MM.1S (cell line): ENCODE results near the gene FER.

Source experiments
- CTCF ChIP-seq: fragments of 300-600 bp; sonication (generic); IDR thresholded peaks from 2 replicates; pipeline ENCODE4 v1.5.1; 2016; ENCODE audit warnings: antibody characterized with exemption, low read length, mixed read lengths
- EZH2 ChIP-seq: fragments of 300-600 bp; sonication (generic); optimal IDR thresholded peaks from 2 replicates; pipeline ENCODE3; 2017; ENCODE audit warnings: low read depth, mild to moderate bottlenecking, antibody characterized with exemption, low read length, mixed read lengths

GRCh38 chr5:108728566-108729241, 19.0 kb upstream of the FER start:
- TF ChIP-seq CTCF (no peak), EZH2 (no peak)
